K562 (cell line): ENCODE results near the gene ITPKB. TPM values are rescaled to one million over a fixed set of nuclear protein-coding genes. Genes with fewer than 3 reads are reported as not detected.

Source experiments
- ATAC-seq: fragments of 200-7000 bp; cut with Tn5 transposase; 3 replicates; pipeline ENCODE4 v1.9.1; 2020; ENCODE audit warnings: moderate library complexity
- BruUV-seq: library from RNA; stranded (reverse); fragments of 400-500 nt; replicated peaks from 2 replicates; lab custom pipeline; 2021; lab: Mats Ljungman, UMichigan
- CTCF ChIA-PET: fragments of 300-600 bp; formaldehyde crosslinking; extraction: SDS; loops from one replicate; lab custom pipeline; 2021; ENCODE audit warnings: low intra/inter-chr PET ratio; lab: Yijun Ruan, JAX
- POLR2A ChIA-PET: fragments of 300-600, 350-650 bp; sonication (Branson Sonifier 250); formaldehyde crosslinking; extraction: SDS; loops from one replicate; lab custom pipeline; 2021; ENCODE audit warnings: antibody characterized with exemption, inconsistent platforms; lab: Yijun Ruan, JAX
- DNase-seq, 4 experiments: peaks; one replicate each; pipeline versions ENCODE4 v3.0.0 to v3.0.0-alpha.2; 2011 to 2018; ENCODE audit warnings: low spot score in 3 of 4, mixed read lengths in 3 of 4; ENCODE audit errors: extremely low read depth in 1 of 4
- FAIRE-seq: peaks from 2 replicates; lab custom pipeline; 2011; peaks lifted over from hg19 to GRCh38; lab: Jason Lieb, UNC
- H2AFZ ChIP-seq: 2 replicates; pipeline ENCODE4 v1.6.0; 2011; ENCODE audit warnings: low read depth, low read length, control low read depth, inconsistent platforms
- H3K27ac ChIP-seq: fragments of 200-600 bp; 3 replicates; pipeline ENCODE4 v1.8.0; 2011; ENCODE audit warnings: low read depth, mild to moderate bottlenecking, control low read depth, inconsistent platforms, low read length, moderate library complexity, mixed read lengths; ENCODE audit errors: extremely low read depth
- H3K27me3 ChIP-seq, 2 experiments: fragments of 300-600 bp in 1 of 2; 2 replicates in 1 of 2; 3 replicates in 1 of 2; pipeline versions ENCODE4 v1.6.0 to v1.8.0; 2011; ENCODE audit warnings: inconsistent platforms in 2 of 2, low read length in 2 of 2, mild to moderate bottlenecking in 1 of 2, mixed read lengths in 1 of 2, moderate library complexity in 1 of 2; ENCODE audit not compliant: control insufficient read depth in 2 of 2, insufficient read depth in 2 of 2
- H3K36me3 ChIP-seq: fragments of 300-600 bp; 3 replicates; pipeline ENCODE4 v1.8.0; 2011; ENCODE audit warnings: mild to moderate bottlenecking, low read length, inconsistent platforms; ENCODE audit not compliant: control insufficient read depth, insufficient read depth
- H3K4me1 ChIP-seq, 2 experiments: fragments of 200-600 bp in 1 of 2; replicated peaks in 1 of 2; 2 replicates in 1 of 2; 3 replicates in 1 of 2; pipeline versions ENCODE4 v1.5.1 to v1.8.0; 2011; ENCODE audit warnings: inconsistent platforms in 2 of 2, low read length in 2 of 2, mild to moderate bottlenecking in 1 of 2, mixed read lengths in 1 of 2, moderate library complexity in 1 of 2; ENCODE audit not compliant: control insufficient read depth in 2 of 2, insufficient read depth in 2 of 2
- H3K4me2 ChIP-seq: 2 replicates; pipeline ENCODE4 v1.6.1; 2011; ENCODE audit warnings: low read length, control low read depth, inconsistent platforms, mixed read lengths; ENCODE audit not compliant: insufficient read depth
- H3K4me3 ChIP-seq: fragments of 200-600 bp; sonication (generic), shearing (Covaris generic); 2 replicates; pipeline ENCODE4 v1.5.1; 2016; ENCODE audit warnings: control low read depth, inconsistent platforms
- H3K79me2 ChIP-seq: fragments of 200-600 bp; 3 replicates; pipeline ENCODE4 v1.8.0; 2011; ENCODE audit warnings: low read length, inconsistent platforms; ENCODE audit not compliant: control insufficient read depth, insufficient read depth
- H3K9ac ChIP-seq, 2 experiments: 2 replicates each; pipeline versions ENCODE4 v1.6.0 to v1.6.1; 2011; ENCODE audit warnings: low read depth in 2 of 2, low read length in 2 of 2, control low read depth in 1 of 2, inconsistent platforms in 1 of 2, mild to moderate bottlenecking in 1 of 2, mixed read lengths in 1 of 2; ENCODE audit not compliant: insufficient read depth in 1 of 2
- H3K9me1 ChIP-seq: one replicate; pipeline ENCODE4 v1.6.0; 2011; ENCODE audit warnings: inconsistent platforms, mild to moderate bottlenecking, low read length, moderate library complexity; ENCODE audit not compliant: control insufficient read depth, insufficient read depth
- H3K9me3 ChIP-seq: replicated peaks from 2 replicates; pipeline ENCODE4 v1.5.1; 2011; ENCODE audit warnings: low read depth, low read length, inconsistent platforms; ENCODE audit not compliant: control insufficient read depth, insufficient read depth
- H4K20me1 ChIP-seq: replicated peaks from 2 replicates; pipeline ENCODE4 v1.6.1; 2011; ENCODE audit warnings: low read length, inconsistent platforms, mixed read lengths; ENCODE audit not compliant: control insufficient read depth, insufficient read depth
- E2F4 ChIP-seq: sonication (generic); formaldehyde crosslinking; IDR thresholded peaks from 2 replicates; pipeline ENCODE4 v1.8.0; 2022; ENCODE audit warnings: mild to moderate bottlenecking, low read depth, missing genetic modification reagents
- E2F8 ChIP-seq: fragments of 450-650 bp; IDR thresholded peaks from 2 replicates; pipeline ENCODE4 v1.7.1; 2018; ENCODE audit warnings: mild to moderate bottlenecking, low read depth; ENCODE audit not compliant: partially characterized antibody
- JUN ChIP-seq, 2 experiments: sonication (generic) in 1 of 2; formaldehyde crosslinking in 1 of 2; IDR thresholded peaks; 2 replicates each; pipeline versions ENCODE4 v1.6.1 to v1.8.0; 2012 to 2022; ENCODE audit warnings: borderline replicate concordance in 2 of 2, mild to moderate bottlenecking in 2 of 2, improper control_type of control experiment in 1 of 2, low read depth in 1 of 2, low read length in 1 of 2, missing genetic modification reagents in 1 of 2
- MBD2 ChIP-seq: sonication (generic); IDR thresholded peaks from 2 replicates; pipeline ENCODE4 v1.6.1; 2016; ENCODE audit warnings: low read depth, borderline replicate concordance
- MTF1 ChIP-seq: fragments of 250-450 bp; sonication (Bioruptor Pico); IDR thresholded peaks from 2 replicates; pipeline ENCODE4 v1.9.0; 2021; ENCODE audit warnings: moderate library complexity, mild to moderate bottlenecking, inconsistent platforms, borderline replicate concordance
- POLR2AphosphoS5 ChIP-seq: IDR thresholded peaks from 2 replicates; pipeline ENCODE4 v1.6.1; 2011; ENCODE audit warnings: mild to moderate bottlenecking, low read depth, low read length, moderate library complexity; ENCODE audit not compliant: control insufficient read depth, insufficient read depth
- ZC3H11A ChIP-seq: IDR thresholded peaks from 2 replicates; pipeline ENCODE4 v1.6.1; 2012; ENCODE audit warnings: low read depth, low read length, improper control_type of control experiment
- ZNF445 ChIP-seq: fragments of 250-450 bp; sonication (Bioruptor Pico); IDR thresholded peaks from 2 replicates; pipeline ENCODE4 v1.4.0; 2020; ENCODE audit warnings: low read depth, mild to moderate bottlenecking, moderate library complexity
- WGBS: fragments of 100-300 bp; shearing (Covaris generic); methylation state at CpG from one replicate; pipeline ENCODE4 v1.1.6; 2016; ENCODE audit warnings: low coverage, mixed read lengths; ENCODE audit not compliant: insufficient coverage; ENCODE audit errors: missing lambda C conversion rate; 5-methylcytosine and 5-hydroxymethylcytosine counted together
- in situ Hi-C: fragments of 300-500 bp; cut with MboI; formaldehyde crosslinking; loops from 4 replicates; pipeline ENCODE4 v1.15.0; 2018; ENCODE audit warnings: inconsistent platforms, mixed read lengths
- intact Hi-C: fragments of 100-400 bp; cut with micrococcal nuclease; formaldehyde crosslinking; loops from 2 replicates; pipeline ENCODE4 v1.14.2; 2022
- polyA plus RNA-seq, 8 experiments: library from polyadenylated mRNA; depleted of rRNA in 4 of 8; stranded (reverse) in 5 of 8; unstranded in 3 of 8; fragments of >200 nt; fragmentation: Nextera tagmentation in 2 of 8; fragmentation: Illumina TruSeq in 1 of 8; extraction: Ambion mirVana in 2 of 8; extraction: Trizol in 1 of 8; gene quantifications; 2 replicates each; pipeline versions ENCODE4 v1.2.1 to v1.2.3, GENCODE V29; 2011 to 2014; ENCODE audit warnings: inconsistent platforms in 1 of 8, missing spikeins in 1 of 8
- total RNA-seq, 7 experiments: library from RNA; depleted of rRNA in 6 of 7; stranded (reverse); fragments of >200 nt in 6 of 7; fragmentation: Illumina TruSeq in 2 of 7; extraction: Trizol in 2 of 7; gene quantifications; 2 replicates each; pipeline versions ENCODE4 v1.2.1 to v1.2.3, GENCODE V29; 2011 to 2021; ENCODE audit warnings: low replicate concordance in 1 of 7

ITPKB gene
- total and polyA plus RNA-seq, 9 of the 15 experiments (the other 6 are each of a cell fraction or from before 2014, with no cell fraction given): 0.01 to 0.22 TPM; not detected in 7

- no TSS peak for BruUV-seq
- H3K79me2 ChIP-seq: no peaks in the 10 kb centered on the region
- H3K9ac ChIP-seq: no peak overlapping the region
- in situ Hi-C loops (no loop called here), intact Hi-C loops (no loop called here)
- no peak for TF ChIP-seq JUN (IDR thresholded peaks at IDR 0.05; ENCODE audit: borderline replicate concordance, low read depth, low read length)
- no peak for TF ChIP-seq JUN (CRISPR knock-in tag; IDR thresholded peaks at IDR 0.05; ENCODE audit: borderline replicate concordance)
- no peak for TF ChIP-seq ZNF445 (CRISPR knock-in tag)
- TF ChIP-seq POLR2AphosphoS5: no peak
- TF ChIP-seq E2F8: no peak
- no peak for TF ChIP-seq MBD2
- TF ChIP-seq MTF1 (CRISPR knock-in tag): no peak
- no peak for TF ChIP-seq ZC3H11A
- no peak for TF ChIP-seq E2F4 (CRISPR knock-in tag)
- H3K27me3 ChIP-seq: peaks cover 45 to 70% of the 10 kb centered on the region in 2 experiments
- ATAC-seq (no peak), DNase-seq (no peak), FAIRE-seq (no peak)
- H3K4me1 ChIP-seq: peaks cover 4 to 6% of the 10 kb centered on the region in 2 experiments; a peak in 3 of 5 replicates
- no peaks in the 10 kb centered on the region for H4K20me1 ChIP-seq
- ChIA-PET CTCF (no interaction called here), POLR2A (interaction anchor here (0.5 to 1.8 kb wide), 7 partner anchors 12 to 357 kb away, joined by 3 to 5 read pairs (median 3); no protein-coding TSS in a partner anchor)
- no peak overlapping the region for H3K4me2 ChIP-seq
- no peak overlapping the region for H3K4me3 ChIP-seq
- no peak overlapping the region for H2AFZ ChIP-seq
- H3K36me3 ChIP-seq: no peaks in the 10 kb centered on the region
- no peaks in the 10 kb centered on the region for H3K9me3 ChIP-seq
- H3K27ac ChIP-seq: no peak overlapping the region
- no peaks in the 10 kb centered on the region for H3K9me1 ChIP-seq
- WGBS: 0% methylated on average over 4 of the region's 4 CpGs
These were observed 57.2 kb downstream of the ITPKB start for GRCh38 chr1:226681652-226682493.
